Vagina (tissue), 2 donors: ENCODE data around the gene CDH18. TPM values are rescaled to one million over a fixed set of nuclear protein-coding genes. Genes with fewer than 3 reads are reported as not detected.

Experiments used
- DNase-seq, 2 donors: peaks; one replicate each; pipeline ENCODE4 v3.0.0-alpha.2; 2017; ENCODE audit errors: extremely low spot score in 2 of 2
- H3K27ac ChIP-seq: fragments of 200-600 bp; sonication (generic); one replicate; pipeline ENCODE4 v1.5.1; 2019
- H3K27me3 ChIP-seq: fragments of 200-600 bp; sonication (generic); one replicate; pipeline ENCODE4 v1.5.1; 2019
- H3K36me3 ChIP-seq, 2 donors: fragments of 200-600 bp; sonication (generic); one replicate each; pipeline ENCODE4 v1.5.1; 2017 to 2019
- H3K4me1 ChIP-seq: fragments of 200-600 bp; sonication (generic); one replicate; pipeline ENCODE4 v1.5.1; 2019
- H3K4me3 ChIP-seq, 2 donors: fragments of 200-600 bp; sonication (generic); 1 replicate in 1 of 2; 2 replicates in 1 of 2; pipeline ENCODE4 v1.5.1; 2016 to 2019
- H3K9me3 ChIP-seq: fragments of 200-600 bp; sonication (generic); one replicate; pipeline ENCODE4 v1.5.1; 2019
- POLR2A ChIP-seq, 2 donors: fragments of 450-650 bp; IDR thresholded peaks; one replicate each; pipeline ENCODE4 v1.6.1; 2017; ENCODE audit warnings: antibody characterized with exemption in 2 of 2, mild to moderate bottlenecking in 2 of 2, moderate library complexity in 2 of 2
- POLR2AphosphoS5 ChIP-seq, 2 donors: sonication (generic); formaldehyde crosslinking; IDR thresholded peaks; one replicate each; pipeline ENCODE4 v1.9.0; 2017; ENCODE audit warnings: antibody characterized with exemption in 2 of 2, mild to moderate bottlenecking in 2 of 2, low read depth in 1 of 2; ENCODE audit not compliant: insufficient read depth in 1 of 2
- intact Hi-C: fragments of 100-400 bp; cut with DNase I; formaldehyde crosslinking; loops from one replicate; pipeline ENCODE4 v1.15.1; 2023
- total RNA-seq: library from RNA; depleted of rRNA; stranded (reverse); fragments of >200 nt; gene quantifications from one replicate; pipeline ENCODE4 v1.2.3, GENCODE V29; 2016
- TF ChIP-seq, protein P1 (sequence below), 3 experiments: fragments of 450-650 bp in 2 of 3; fragments of 200-600 bp in 1 of 3; sonication (generic) in 1 of 3; IDR thresholded peaks; one replicate each; pipeline ENCODE4 v1.5.1; 2017 to 2019; ENCODE audit warnings: antibody characterized with exemption in 3 of 3, mild to moderate bottlenecking in 2 of 3, moderate library complexity in 2 of 3

Gene CDH18
- total RNA-seq, 1 donor from 2014 or later: not detected

GRCh38 chr5:19806756-19807155, 181.2 kb downstream of the CDH18 start:
- Histone ChIP-seq H3K4me1 (no peaks in the 10 kb centered on the region), H3K4me3 (no peak overlapping the region), H3K27me3 (no peaks in the 10 kb centered on the region), H3K9me3 (no peaks in the 10 kb centered on the region), H3K27ac (no peak overlapping the region), H3K36me3 (no peaks in the 10 kb centered on the region)
- intact Hi-C loops: no loop called here
- TF ChIP-seq, protein P1, sequence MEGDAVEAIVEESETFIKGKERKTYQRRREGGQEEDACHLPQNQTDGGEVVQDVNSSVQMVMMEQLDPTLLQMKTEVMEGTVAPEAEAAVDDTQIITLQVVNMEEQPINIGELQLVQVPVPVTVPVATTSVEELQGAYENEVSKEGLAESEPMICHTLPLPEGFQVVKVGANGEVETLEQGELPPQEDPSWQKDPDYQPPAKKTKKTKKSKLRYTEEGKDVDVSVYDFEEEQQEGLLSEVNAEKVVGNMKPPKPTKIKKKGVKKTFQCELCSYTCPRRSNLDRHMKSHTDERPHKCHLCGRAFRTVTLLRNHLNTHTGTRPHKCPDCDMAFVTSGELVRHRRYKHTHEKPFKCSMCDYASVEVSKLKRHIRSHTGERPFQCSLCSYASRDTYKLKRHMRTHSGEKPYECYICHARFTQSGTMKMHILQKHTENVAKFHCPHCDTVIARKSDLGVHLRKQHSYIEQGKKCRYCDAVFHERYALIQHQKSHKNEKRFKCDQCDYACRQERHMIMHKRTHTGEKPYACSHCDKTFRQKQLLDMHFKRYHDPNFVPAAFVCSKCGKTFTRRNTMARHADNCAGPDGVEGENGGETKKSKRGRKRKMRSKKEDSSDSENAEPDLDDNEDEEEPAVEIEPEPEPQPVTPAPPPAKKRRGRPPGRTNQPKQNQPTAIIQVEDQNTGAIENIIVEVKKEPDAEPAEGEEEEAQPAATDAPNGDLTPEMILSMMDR (IDR thresholded peaks at IDR 0.05): no peak
- TF ChIP-seq POLR2A (IDR thresholded peaks at IDR 0.05) (no peak), POLR2AphosphoS5 (IDR thresholded peaks at IDR 0.05; ENCODE audit: insufficient read depth in 1 of 2, low read depth in 1 of 2) (no peak)
- DNase-seq: no peak

- no peaks in the 10 kb centered on the region for H3K4me1 ChIP-seq
- H3K27ac ChIP-seq: no peak overlapping the region
- no peaks in the 10 kb centered on the region for H3K36me3 ChIP-seq
- intact Hi-C loops: no loop called here
- no peak overlapping the region for H3K4me3 ChIP-seq
- TF ChIP-seq POLR2AphosphoS5 (IDR thresholded peaks at IDR 0.05; ENCODE audit: insufficient read depth in 1 of 2, low read depth in 1 of 2) (no peak), POLR2A (IDR thresholded peaks at IDR 0.05) (no peak)
- TF ChIP-seq, protein P1 (IDR thresholded peaks at IDR 0.05): no peak
- no peaks in the 10 kb centered on the region for H3K9me3 ChIP-seq
- DNase-seq: no peak
- H3K27me3 ChIP-seq: no peaks in the 10 kb centered on the region
Measured at GRCh38 chr5:19802686-19803085, 185.3 kb downstream of the CDH18 start.

GRCh38 chr5:19795218-19795617, 192.8 kb downstream of the CDH18 start:
- no peaks in the 10 kb centered on the region for H3K4me1 ChIP-seq
- H3K27ac ChIP-seq: no peak overlapping the region
- no peak for TF ChIP-seq POLR2A (IDR thresholded peaks at IDR 0.05)
- TF ChIP-seq, protein P1 (IDR thresholded peaks at IDR 0.05): no peak
- no peak for TF ChIP-seq POLR2AphosphoS5 (IDR thresholded peaks at IDR 0.05; ENCODE audit: insufficient read depth in 1 of 2, low read depth in 1 of 2)
- no peaks in the 10 kb centered on the region for H3K9me3 ChIP-seq
- no peak overlapping the region for H3K4me3 ChIP-seq
- no peaks in the 10 kb centered on the region for H3K27me3 ChIP-seq
- intact Hi-C loops: no loop called here
- no peak for DNase-seq
- no peaks in the 10 kb centered on the region for H3K36me3 ChIP-seq

DNA sequence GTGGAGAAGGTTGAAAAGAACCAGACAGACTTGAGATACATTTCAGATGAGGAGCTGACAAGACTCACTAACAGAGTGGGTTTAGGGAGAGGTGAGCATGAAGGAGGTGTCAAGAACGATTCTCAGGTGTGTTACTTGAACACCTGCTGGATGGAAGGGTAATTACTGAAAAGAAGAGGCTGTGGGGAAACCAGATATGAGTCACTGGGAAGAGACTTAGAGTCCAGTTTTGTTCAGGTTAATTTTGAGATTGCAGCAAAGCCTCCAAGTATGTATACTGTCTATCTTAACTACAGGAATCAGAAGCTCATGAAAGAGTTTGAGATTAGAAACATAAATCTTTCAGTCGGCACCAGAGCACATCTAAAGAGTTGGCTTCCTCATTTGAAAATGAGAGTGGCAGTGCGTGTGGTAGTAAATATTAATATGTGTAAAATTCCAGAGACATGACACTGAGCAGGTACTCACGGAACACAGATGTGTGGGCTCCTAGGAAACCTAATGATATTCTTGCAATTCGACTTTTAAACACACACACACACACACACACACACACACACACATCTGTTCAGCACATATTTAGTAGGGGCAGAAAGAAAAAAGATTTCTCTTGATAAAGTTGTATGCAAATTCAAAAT, 197.1 kb downstream of the CDH18 start:
- no peak overlapping the region for H3K27ac ChIP-seq
- DNase-seq: no peak
- no peaks in the 10 kb centered on the region for H3K4me1 ChIP-seq
- no peaks in the 10 kb centered on the region for H3K36me3 ChIP-seq
- no peaks in the 10 kb centered on the region for H3K27me3 ChIP-seq
- no peaks in the 10 kb centered on the region for H3K9me3 ChIP-seq
- intact Hi-C loops: no loop called here
- no peak for TF ChIP-seq POLR2AphosphoS5 (IDR thresholded peaks at IDR 0.05; ENCODE audit: insufficient read depth in 1 of 2, low read depth in 1 of 2)
- TF ChIP-seq POLR2A (IDR thresholded peaks at IDR 0.05): no peak
- TF ChIP-seq, protein P1 (IDR thresholded peaks at IDR 0.05): no peak
- no peak overlapping the region for H3K4me3 ChIP-seq

DNA sequence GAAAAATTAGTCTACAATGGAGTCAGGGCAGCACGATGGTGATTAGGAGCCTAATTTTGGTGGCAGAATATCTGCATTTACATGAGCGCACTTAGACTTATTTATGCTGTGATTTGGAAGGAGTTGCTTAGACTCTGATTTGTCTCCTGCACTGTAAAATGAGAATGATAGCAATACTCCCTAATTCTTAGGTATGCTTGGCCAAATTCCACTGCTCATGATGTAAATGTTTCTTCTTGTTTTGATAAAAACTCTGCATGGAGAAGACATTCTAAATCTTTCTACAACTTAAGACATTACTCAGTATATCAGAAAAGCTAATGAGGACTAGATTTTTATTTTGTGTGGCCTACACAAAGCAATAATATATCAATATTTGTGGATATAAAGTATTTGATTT, 205.4 kb downstream of the CDH18 start:
- Histone ChIP-seq H3K36me3 (no peaks in the 10 kb centered on the region), H3K9me3 (no peaks in the 10 kb centered on the region), H3K4me1 (no peaks in the 10 kb centered on the region), H3K4me3 (no peak overlapping the region), H3K27me3 (no peaks in the 10 kb centered on the region), H3K27ac (no peak overlapping the region)
- no peak for TF ChIP-seq POLR2A (IDR thresholded peaks at IDR 0.05)
- TF ChIP-seq POLR2AphosphoS5 (IDR thresholded peaks at IDR 0.05; ENCODE audit: insufficient read depth in 1 of 2, low read depth in 1 of 2): no peak
- TF ChIP-seq, protein P1 (IDR thresholded peaks at IDR 0.05): no peak
- DNase-seq: no peak
- intact Hi-C loops: no loop called here
